ENCODE results near the gene FMN2.

- no peak for TF ChIP-seq CTCF (IDR thresholded peaks at IDR 0.05)
- no peak for TF ChIP-seq POLR2A (IDR thresholded peaks at IDR 0.05)
Measured at GRCh38 chr1:240134113-240134512, 42.4 kb downstream of the FMN2 start.

All from lower leg skin (tissue), 3 donors.